Erythroblast (primary cell): ENCODE measurements around the gene TAPBP.

Source experiments
- GATA1 ChIP-seq: IDR thresholded peaks from 2 replicates; pipeline ENCODE4 v1.6.1; 2011; ENCODE audit warnings: low read depth, mild to moderate bottlenecking, control low read depth, low read length, moderate library complexity
- POLR2A ChIP-seq: IDR thresholded peaks from 2 replicates; pipeline ENCODE4 v1.6.1; 2011; ENCODE audit warnings: mild to moderate bottlenecking, low read length

GRCh38 chr6:33297406-33297955 lies 16.4 kb downstream of the TAPBP start:
- TF ChIP-seq POLR2A (no peak), GATA1 (no peak)
